Natural killer cell (primary cell): ENCODE data around the gene NDUFA13. TPM values are rescaled to one million over a fixed set of nuclear protein-coding genes. Genes with fewer than 3 reads are reported as not detected.

Source experiments
- ATAC-seq, 3 donors: fragments of 150-1000 bp in 2 of 3; fragments of 200-7000 bp in 1 of 3; cut with Tn5 transposase; 1 replicate in 1 of 3; 2 replicates in 2 of 3; pipeline ENCODE4 v1.10.0; 2021; ENCODE audit warnings: mild to moderate bottlenecking in 2 of 3, moderate library complexity in 2 of 3
- DNase-seq, 2 donors: peaks; one replicate each; pipeline versions ENCODE4 v3.0.0 to v3.0.0-alpha.2; 2013 to 2021; ENCODE audit warnings: mixed read lengths in 1 of 2
- H3K27ac ChIP-seq: one replicate; pipeline ENCODE4 v1.5.1; 2013; ENCODE audit warnings: mild to moderate bottlenecking, low read length
- H3K27me3 ChIP-seq: one replicate; pipeline ENCODE4 v1.6.1; 2013; ENCODE audit warnings: low read length; ENCODE audit not compliant: control insufficient read depth, insufficient read depth
- H3K36me3 ChIP-seq: one replicate; pipeline ENCODE4 v1.6.1; 2013; ENCODE audit warnings: low read length; ENCODE audit not compliant: control insufficient read depth, insufficient read depth
- H3K4me1 ChIP-seq: one replicate; pipeline ENCODE4 v1.6.1; 2013; ENCODE audit warnings: low read length; ENCODE audit not compliant: control insufficient read depth, insufficient read depth
- H3K4me3 ChIP-seq: one replicate; pipeline ENCODE4 v1.5.1; 2013; ENCODE audit warnings: low read length
- H3K9me3 ChIP-seq: one replicate; pipeline ENCODE4 v1.6.1; 2013; ENCODE audit warnings: low read length; ENCODE audit not compliant: control insufficient read depth, insufficient read depth
- H3K27ac Mint-ChIP-seq, 2 donors: one replicate each; pipeline ENCODE4 v1.8.0; 2022; ENCODE audit warnings: mild to moderate bottlenecking in 2 of 2, mixed read lengths in 2 of 2, moderate library complexity in 1 of 2
- H3K27me3 Mint-ChIP-seq, 2 donors: one replicate each; pipeline ENCODE4 v1.8.0; 2022; ENCODE audit warnings: low read depth in 2 of 2, mixed read lengths in 2 of 2
- H3K36me3 Mint-ChIP-seq: one replicate; pipeline ENCODE4 v1.8.0; 2022; ENCODE audit warnings: mixed read lengths
- H3K4me1 Mint-ChIP-seq, 2 donors: one replicate each; pipeline ENCODE4 v1.8.0; 2022; ENCODE audit warnings: mixed read lengths in 2 of 2
- H3K4me3 Mint-ChIP-seq: one replicate; pipeline ENCODE4 v1.8.0; 2022; ENCODE audit warnings: mild to moderate bottlenecking, moderate library complexity, mixed read lengths
- H3K9me3 Mint-ChIP-seq, 2 donors: one replicate each; pipeline ENCODE4 v1.8.0; 2022; ENCODE audit warnings: mixed read lengths in 2 of 2
- CTCF ChIP-seq: fragments of 200-600 bp; IDR thresholded peaks from one replicate; pipeline ENCODE4 v1.8.0; 2022; ENCODE audit warnings: antibody characterized with exemption
- WGBS: methylation state at CpG from one replicate; pipeline ENCODE4 v1.1.7; 2013; ENCODE audit warnings: missing lambda C conversion rate; ENCODE audit not compliant: insufficient coverage; 5-methylcytosine and 5-hydroxymethylcytosine counted together
- intact Hi-C: fragments of 100-400 bp; cut with micrococcal nuclease; formaldehyde crosslinking; loops from one replicate; pipeline ENCODE4 v1.14.2; 2022
- total RNA-seq, 4 donors: library from RNA; stranded (reverse); fragments of 120-200 nt in 1 of 4; gene quantifications; one replicate each; pipeline versions ENCODE4 v1.2.3 to v1.2.4, GENCODE V29; 2013 to 2022

Gene NDUFA13
- total RNA-seq, 3 donors from 2014 or later (not counting 1 experiment from before 2014, with no cell fraction given), result 165 to 191 (median 188) TPM

- Histone ChIP-seq H3K27ac (no peak overlapping the region), H3K9me3 (no peaks in the 10 kb centered on the region), H3K4me1 (peaks cover 24% of the 10 kb centered on the region), H3K4me3 (no peak overlapping the region), H3K36me3 (no peaks in the 10 kb centered on the region), H3K27me3 (no peaks in the 10 kb centered on the region)
- no peak for TF ChIP-seq CTCF
- DNase-seq, result no peak
- H3K4me1 Mint-ChIP-seq, result peaks cover 0 to 9% of the 10 kb centered on the region in 2 donors
- intact Hi-C loops, result no loop called here
- H3K9me3 Mint-ChIP-seq, result no peaks in the 10 kb centered on the region
- 89% methylated on average over 17 of the region's 17 CpGs for WGBS
- ATAC-seq, result no peak
- H3K36me3 Mint-ChIP-seq, result no peaks in the 10 kb centered on the region
- no peak overlapping the region for H3K4me3 Mint-ChIP-seq
- no peaks in the 10 kb centered on the region for H3K27me3 Mint-ChIP-seq
- H3K27ac Mint-ChIP-seq, result no peak overlapping the region
Observed at GRCh38 chr19:19513682-19514081, 2.3 kb upstream of the NDUFA13 start.

- peaks cover 2 to 11% of the 10 kb centered on the region in 2 donors for H3K4me1 Mint-ChIP-seq
- no peak overlapping the region for H3K27ac ChIP-seq
- no peak overlapping the region for H3K4me3 ChIP-seq
- TF ChIP-seq CTCF, result no peak
- no peaks in the 10 kb centered on the region for H3K36me3 Mint-ChIP-seq
- intact Hi-C loops, result no loop called here
- peaks cover under 1% of the 10 kb centered on the region for H3K36me3 ChIP-seq
- peak overlapping the region; percentile 65 for H3K4me3 Mint-ChIP-seq
- DNase-seq, result peak in 1 of 2 donors; percentile 40
- no peaks in the 10 kb centered on the region for H3K27me3 Mint-ChIP-seq
- WGBS, result 48% methylated on average over 46 of the region's 46 CpGs
- H3K9me3 Mint-ChIP-seq, result no peaks in the 10 kb centered on the region
- H3K27ac Mint-ChIP-seq, result no peak overlapping the region
- ATAC-seq, result no peak
- H3K4me1 ChIP-seq, result peaks cover 26% of the 10 kb centered on the region
- no peaks in the 10 kb centered on the region for H3K9me3 ChIP-seq
- no peaks in the 10 kb centered on the region for H3K27me3 ChIP-seq
Observed at GRCh38 chr19:19514215-19514657, 1.8 kb upstream of the NDUFA13 start.

- H3K27me3 Mint-ChIP-seq, result no peaks in the 10 kb centered on the region
- H3K4me3 Mint-ChIP-seq, result peak within 1 kb of the TSS; percentile 95
- ATAC-seq, result no peak
Observed at GRCh38 chr19:19514881-19515641, 964 bp upstream of the NDUFA13 start, which contains the start of gene TSSK6. Gene TSSK6 (minus strand): TSS chr19:19515548. CDS start chr19:19515427, 121 bp downstream.

More at GRCh38 chr19:19514881-19515641, 964 bp upstream of the NDUFA13 start, which contains the start of gene TSSK6:
- peak within 1 kb of the TSS; percentile 70 for H3K4me3 ChIP-seq
- H3K27ac ChIP-seq, result peak within 1 kb of the TSS; percentile 71
- H3K36me3 ChIP-seq, result peaks cover 4% of the 10 kb centered on the region
- peaks cover 31% of the 10 kb centered on the region for H3K4me1 ChIP-seq
- peak within 1 kb of the TSS; percentile 91 to 94 for H3K27ac Mint-ChIP-seq
- DNase-seq, result no peak
- intact Hi-C loops, result no loop called here
- H3K9me3 ChIP-seq, result no peaks in the 10 kb centered on the region
- H3K27me3 ChIP-seq, result no peaks in the 10 kb centered on the region
- 91% methylated on average over 74 of the region's 74 CpGs for WGBS
- H3K36me3 Mint-ChIP-seq, result no peaks in the 10 kb centered on the region
- H3K9me3 Mint-ChIP-seq, result no peaks in the 10 kb centered on the region
- no peak for TF ChIP-seq CTCF
- H3K4me1 Mint-ChIP-seq, result peaks cover 7 to 19% of the 10 kb centered on the region in 2 donors
